GM19239 (cell line): ENCODE results near the gene FBXO31.
"Not testable (repeated sequence)": the region's sequence is repeated elsewhere in the genome, so short reads cannot be mapped to it uniquely, and the experiment has no call there.

Source experiments
- DNase-seq: peaks from one replicate; pipeline ENCODE4 v3.0.0; 2011; ENCODE audit warnings: low spot score; ENCODE audit not compliant: insufficient read length
- FAIRE-seq: peaks from 2 replicates; lab custom pipeline; 2011; peaks lifted over from hg19 to GRCh38; lab: Jason Lieb, UNC

FBXO31 gene

DNA sequence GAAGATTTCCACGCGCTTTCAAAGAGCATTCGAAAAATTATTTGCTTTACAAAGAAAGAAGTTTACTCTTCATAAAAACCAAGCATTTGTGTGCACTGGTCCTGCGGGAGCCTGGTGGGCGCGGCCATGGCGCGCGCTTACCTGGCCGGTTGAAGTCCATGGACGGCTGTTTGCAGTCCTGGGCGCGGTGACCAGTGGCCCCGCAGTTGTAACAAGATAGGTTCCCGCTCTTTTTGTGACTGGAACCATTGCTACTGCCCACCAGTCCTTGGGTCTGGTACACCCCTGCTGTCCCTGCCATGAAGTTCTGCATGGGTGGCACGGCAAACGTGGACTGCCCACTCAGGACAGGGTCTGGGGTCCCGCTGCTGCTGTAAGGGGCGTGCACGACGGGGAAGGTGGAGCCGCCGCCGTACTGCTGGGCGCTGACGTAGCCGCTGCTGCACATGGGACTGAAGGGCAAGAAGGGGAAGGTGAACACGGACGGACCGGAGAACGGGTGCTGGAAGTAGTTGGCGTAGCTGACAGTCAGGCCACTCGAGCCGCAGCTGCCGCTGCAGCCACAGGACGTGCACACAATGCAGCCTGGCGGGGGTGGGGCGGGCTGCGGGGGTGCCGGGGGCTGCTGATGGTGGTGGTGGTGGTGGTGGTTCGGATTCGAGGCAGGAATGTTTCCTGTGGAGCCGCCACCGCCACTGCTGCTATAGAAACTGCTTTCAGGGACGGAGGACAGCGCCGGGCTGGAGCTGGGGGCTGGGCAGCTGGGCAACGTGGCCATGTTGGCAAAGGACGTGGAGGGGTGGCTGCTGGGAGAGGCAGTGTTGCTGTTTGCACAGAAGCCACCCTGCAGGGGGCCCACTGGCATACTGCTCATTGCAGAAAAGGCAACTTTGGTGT lies 28.0 kb upstream of the FBXO31 start:
- FAIRE-seq (no peak), DNase-seq (no peak)

DNA sequence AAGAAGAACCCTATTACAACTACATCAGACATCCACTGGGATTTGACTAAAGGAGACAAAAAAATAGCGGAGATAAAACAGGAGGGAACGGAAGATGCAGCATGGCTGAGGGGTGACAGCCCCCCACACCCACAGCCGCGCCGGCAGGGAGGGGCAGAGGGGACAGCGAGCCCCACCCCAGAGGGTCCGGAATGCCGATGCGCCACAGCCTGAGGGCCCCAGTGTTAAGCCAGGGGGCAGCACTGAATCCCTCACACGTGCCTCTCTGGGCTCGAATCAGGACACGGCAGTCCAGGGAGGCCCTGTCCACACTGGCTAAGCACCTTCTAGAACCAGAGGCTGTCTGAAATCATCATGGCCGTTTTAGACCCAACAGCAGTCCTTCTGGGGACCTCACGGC lies 27.4 kb upstream of the FBXO31 start:
- DNase-seq (no peak), FAIRE-seq (no peak)

DNA sequence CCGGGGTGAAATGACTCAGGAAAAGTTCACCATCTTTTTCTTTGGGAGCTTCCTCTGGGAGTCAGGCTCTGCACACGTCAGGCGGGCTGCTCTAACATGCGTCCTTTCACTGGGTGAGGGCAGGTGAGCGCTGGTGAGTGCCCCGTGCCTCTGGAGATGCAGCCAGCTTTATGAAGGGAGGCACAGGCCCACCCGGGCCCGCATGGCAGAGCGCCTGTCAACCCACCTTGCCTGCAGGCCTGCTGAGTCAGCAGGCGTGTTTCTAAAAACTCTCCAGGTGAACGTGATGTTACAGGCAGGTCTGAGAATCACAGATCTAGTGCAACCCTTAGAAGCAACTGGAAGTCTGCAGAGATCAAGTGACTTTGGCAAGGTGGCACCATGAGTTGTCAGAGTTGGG lies 27.0 kb upstream of the FBXO31 start:
- FAIRE-seq (no peak), DNase-seq (no peak)

DNA sequence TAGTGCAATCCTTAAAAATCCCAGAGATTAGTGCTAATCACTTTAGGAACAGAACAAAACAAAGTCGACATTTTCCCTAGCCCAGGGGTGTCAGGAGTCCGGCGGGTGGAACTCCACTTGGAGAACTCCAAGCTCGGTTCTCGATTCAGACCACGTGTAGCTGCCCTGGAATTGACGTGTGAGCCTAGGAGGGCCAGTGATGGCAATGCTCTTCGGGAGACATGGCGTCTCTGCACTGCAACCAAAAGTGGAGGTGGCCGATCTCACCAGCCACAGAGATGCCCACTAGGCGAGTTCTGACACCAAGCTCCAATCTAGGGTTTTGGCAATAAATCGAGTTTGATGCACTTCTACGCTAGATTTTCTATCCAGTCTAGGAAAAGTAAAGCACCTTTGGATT lies 26.2 kb upstream of the FBXO31 start:
- FAIRE-seq (no peak), DNase-seq (no peak)

DNA sequence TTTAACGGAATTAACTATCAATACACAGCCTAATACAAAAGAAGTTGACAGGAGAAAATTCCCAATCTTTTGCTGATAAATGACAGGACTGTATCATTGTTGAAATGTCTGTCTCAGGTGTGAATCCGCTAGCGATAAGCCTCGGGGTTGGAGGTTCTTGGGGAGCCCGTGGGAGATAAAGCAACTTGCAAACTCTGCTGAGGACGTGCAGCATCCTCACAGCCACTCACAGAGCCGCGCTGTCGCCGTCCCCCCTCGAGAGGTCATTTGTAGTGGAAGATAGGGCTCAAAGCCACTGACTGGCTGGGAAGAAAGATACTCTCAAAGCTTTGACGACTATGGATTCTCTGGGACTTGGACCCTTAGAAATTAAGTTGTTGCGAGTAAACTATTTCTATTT lies 25.6 kb upstream of the FBXO31 start:
- DNase-seq: no peak
- no peak for FAIRE-seq

DNA sequence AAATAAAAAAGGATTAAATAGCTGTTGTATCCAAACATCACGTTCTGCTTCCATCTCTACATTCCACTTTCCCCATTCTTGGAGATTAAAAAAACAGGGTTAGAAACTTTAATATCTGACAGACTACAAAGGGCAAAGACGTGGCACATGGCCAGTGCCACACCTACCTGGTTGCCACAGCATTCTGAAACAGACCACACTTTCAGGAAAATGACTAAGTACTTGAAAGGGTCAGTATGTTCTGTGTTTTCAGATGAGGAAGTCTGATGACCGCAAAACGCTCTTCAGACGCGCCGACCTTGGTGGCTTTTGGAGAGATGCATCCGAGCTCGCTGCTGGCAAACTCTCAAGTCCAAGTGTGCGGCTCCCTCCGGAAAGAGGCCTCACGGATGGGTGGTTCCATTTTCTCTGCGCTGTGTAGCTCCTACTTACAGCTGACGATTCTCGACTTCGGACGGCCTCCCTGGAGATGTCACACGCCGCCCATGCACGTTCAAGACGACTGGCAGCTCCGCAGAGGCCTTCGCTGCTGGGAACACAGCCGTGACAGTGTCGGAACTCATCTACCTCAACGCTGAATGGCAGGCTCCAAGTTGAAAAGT lies 24.0 kb upstream of the FBXO31 start:
- DNase-seq (no peak), FAIRE-seq (no peak)

DNA sequence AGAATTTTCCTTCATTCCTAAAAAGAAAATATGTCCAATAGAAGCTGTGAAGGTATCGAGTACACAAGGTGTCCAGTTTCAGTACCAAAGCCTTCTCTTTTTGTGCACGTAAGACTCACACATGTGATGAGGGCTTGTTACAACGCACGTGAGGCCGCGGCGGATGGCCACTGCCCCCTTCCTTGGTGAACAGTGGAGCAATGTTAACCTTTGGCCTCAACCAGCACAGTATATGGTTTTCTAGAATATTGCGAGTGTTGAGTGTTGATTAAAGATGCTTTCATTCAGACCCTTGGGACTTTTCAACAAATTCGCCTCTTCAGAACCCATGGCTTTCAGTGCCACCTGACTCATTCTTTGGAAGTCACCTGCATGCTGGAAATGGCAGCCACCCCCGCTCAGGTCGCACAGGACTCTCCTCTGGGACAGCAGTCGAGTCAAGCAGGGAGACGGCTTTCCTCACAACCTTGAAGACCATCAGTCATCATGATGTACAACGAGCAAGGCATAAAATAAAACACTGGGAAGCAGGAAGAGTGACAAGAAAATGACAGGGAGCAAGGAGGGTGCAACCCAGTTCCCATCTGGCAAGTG lies 23.0 kb upstream of the FBXO31 start:
- FAIRE-seq (no peak), DNase-seq (no peak)

DNA sequence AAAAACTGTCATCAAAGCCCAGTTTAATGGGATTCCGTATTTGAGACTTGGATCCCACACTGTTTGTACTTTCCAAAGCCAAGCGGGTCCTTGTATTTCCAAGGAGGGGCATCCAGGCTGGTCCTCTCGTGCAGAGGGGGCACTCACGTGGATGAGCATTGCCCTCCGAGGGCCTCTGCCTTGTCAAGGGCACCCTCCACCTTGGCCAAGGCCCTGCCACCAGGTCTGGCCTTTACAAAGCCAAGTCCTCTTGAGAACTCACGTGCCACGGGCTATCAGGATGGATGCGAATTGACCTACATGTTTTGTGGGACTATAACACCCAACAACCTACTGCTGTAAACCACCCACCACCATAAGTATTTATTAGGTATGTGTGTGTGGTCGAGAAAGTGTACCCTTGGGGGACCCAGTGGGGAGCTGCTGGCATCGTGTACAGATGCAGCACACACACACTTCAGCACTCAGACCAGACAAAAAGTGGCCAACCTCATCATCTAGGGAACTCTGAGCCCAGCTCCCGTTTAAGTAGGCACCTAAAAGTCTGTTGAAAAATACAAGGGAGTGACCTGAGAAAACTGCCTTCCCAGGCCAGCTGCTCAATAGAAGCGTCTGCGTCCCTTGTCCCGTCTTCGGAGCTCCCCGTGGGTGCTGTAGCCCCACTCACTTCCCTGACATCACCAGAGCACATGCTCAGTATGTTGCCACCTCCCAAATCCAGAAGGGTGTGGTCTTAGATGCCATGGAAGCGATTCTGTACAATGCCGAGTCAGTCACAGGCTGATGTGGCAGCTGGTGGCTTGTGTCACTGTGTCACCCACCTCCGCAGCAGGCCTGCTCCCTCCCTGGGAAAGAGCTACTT lies 21.4 kb upstream of the FBXO31 start:
- DNase-seq (no peak), FAIRE-seq (no peak)

DNA sequence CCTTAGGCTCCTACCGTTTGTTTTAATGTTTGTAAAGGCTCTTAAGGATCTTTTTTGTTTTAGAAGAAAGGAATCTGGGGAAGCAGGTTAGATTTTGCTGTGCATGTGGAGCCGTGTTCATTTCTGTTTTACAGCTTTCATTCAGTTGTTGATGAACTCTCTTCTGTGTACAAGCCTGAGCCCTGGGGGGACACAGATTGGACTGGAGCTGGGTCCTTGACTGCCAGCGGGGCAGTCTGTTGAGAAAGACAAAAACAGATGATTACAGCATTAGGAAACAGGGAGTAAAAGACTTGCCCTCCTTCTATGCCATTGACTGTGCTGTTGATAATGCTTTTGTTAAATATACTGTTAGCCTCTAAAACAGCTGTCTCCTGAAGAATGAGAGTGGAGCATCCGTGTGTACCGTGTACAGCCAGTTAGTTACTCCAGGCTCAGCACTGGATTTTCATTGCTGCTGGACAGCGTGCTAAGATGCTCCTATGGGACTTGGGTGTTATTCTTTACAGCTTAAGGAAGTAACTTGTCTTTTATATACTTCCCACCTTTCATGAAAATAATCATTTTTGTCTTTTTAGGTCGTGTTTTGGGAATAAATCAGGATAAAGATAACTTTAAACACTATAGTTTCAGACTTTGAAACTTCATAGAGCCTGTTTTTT lies 11.7 kb upstream of the FBXO31 start:
- no peak for FAIRE-seq
- no peak for DNase-seq

DNA sequence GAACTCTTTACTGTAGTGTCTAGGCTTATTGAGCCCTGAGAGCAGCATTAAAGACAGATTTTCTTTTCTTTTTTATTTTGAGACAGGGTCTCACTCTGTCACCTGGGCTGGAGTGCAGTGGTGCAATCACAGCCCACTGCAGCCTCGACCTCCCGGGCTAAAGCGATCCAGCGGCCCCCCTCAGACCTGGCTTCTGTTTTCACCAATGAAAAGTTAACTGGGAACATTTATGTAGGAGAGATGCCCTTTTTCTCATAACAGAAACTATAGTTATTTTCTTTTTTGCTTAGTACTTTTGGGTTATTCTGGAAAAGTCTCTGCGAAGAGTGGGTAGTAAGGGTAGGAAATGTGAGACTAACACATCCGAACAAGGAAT lies 10.1 kb upstream of the FBXO31 start:
- no peak for DNase-seq
- no peak for FAIRE-seq

DNA sequence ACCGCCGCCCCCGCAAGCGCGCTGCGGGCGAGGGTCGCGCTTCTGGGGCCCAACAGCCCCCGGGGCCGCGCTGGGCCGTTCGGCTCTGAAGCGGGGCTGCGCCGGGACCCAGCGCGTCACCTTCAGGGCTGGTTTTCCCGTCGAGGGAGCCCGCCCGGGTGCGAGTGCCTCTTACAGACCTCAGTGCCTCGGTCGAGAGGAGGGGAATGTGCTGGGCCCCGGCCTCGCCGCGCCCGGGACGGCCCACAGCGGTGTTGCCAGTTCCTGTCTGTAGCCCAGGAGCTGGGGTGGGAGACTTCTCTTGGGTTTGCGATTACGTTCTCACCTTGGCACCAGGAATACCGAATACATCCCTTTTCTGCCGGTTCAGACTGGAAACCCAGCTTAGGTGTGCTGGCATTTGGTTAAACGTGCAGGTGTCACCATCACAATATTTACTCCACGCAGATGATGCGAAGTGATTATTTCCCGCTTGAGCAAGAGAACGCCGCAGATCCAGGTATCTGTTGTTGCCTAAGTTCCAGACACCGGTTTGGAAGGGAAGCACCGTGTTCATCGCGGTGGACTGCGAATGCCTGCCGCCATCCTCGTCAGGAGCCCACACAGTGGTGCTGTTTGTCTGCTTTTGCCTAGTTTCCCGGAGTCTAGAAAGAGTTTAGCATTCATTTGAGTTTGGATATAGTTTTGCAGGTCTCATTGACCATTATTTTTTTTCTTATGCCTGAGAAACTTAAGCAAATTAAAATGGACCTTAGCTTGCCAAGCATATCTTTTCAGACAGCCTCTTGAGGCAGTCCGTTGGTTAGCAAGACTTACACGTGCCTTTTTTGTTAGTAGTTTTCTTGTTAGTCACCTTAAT lies 9.5 kb upstream of the FBXO31 start:
- DNase-seq: no peak
- FAIRE-seq: no peak

DNA sequence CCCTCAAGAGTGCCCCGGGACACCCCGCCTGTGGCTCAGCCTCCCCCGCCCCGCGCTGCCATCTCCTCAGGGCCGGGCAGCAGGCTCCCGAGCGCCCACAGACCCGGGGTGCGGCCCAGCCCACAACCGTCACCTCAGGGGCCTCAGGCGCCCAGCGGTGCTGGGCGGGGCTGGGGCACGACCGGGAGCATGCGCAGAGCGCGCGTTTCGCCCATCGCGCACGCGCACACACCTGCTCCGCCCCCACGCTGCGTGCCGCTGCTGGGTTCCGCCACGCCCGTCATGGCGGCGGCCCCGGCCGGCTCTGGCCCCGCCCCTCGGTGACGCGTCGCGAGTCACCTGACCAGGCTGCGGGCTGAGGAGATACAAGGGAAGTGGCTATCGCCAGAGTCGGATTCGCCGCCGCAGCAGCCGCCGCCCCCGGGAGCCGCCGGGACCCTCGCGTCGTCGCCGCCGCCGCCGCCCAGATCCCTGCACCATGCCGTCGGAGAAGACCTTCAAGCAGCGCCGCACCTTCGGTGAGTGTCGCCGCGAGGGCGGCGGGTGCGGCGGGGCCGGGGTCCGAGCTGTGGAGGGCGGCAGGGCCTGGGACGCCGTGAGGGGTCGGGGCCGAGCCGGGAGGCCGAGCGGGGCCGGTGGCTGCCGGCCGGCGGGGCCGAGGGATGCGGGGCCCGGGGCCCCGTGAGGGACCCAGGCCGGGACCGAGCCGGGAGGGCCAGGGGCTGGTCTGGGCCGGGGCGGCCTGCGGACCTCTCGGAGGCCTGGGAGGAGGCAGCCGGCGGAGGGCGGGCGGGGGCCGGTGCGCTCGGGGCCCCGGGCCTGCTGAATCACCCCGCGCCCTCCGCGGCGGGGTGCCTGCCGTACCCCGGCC lies 8.6 kb upstream of the FBXO31 start, which contains the start of gene MAP1LC3B:
TSS of gene MAP1LC3B (plus strand) at position 387 of the 871 bp plus-strand sequence. CDS start at position 479, 92 bp downstream.
- peak; percentile 92 for DNase-seq
- peak; percentile 52 for FAIRE-seq

DNA sequence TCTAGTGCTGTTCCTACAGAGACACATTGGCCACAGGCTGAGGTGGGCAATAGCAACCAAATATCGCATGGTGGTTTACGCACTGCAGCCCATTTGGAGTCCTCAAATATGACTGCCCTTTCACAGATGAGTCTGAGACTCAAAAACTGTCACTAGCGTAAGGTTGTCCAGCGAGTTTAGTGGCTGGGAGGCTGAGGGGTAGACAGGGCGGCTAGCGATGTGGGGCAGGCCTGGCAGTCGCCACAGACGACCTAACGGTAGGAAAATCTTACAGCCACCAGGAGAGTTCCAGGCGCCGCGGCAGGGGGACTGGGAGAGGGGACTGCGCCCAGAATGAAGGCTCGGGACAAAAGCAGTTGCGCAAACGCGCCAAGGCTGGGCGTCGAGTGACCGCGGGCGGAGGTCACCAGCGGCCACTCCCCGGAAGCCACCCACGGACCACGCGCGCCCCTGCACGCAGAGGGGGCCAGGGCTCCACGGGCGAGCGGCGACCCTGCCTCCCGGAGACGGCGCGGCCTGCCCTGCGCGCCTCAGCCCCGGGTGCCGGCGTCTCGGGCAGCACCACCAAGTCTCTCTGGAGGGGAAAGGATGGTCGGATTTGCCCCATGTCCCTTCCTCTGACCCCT lies 7.9 kb upstream of the FBXO31 start:
- FAIRE-seq (no peak), DNase-seq (no peak)

DNA sequence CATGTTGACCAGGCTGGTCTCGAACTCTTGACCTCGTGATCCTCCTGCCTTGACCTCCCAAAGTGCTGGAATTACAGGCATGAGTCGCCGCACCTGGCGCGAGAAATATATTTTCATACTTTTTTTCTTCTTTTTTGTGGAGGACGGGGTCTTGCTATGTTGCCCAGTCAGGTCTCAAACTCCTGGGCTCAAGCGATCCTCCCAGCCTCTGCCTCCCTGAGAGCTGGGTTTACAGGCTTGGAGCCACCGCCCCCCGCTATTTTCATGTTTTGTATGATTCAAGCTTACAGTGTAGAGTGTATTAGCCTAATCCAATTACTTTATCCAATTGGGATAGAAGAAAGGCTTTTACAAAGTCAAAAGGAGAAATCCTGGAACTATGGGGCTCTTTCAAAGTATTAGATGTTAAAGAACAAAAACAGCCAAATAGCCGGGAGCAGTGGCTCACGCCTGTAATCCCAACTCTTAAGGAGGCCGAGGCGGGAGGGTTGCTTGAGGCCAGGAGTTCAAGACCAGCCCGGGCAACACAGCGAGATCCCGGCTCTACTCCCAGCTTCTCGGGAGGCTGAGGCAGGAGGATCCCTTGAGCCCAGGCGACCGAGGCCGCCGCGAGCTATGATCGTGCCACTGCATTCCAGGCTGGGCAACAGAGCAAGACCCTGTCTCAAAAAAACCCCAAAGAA lies 7.2 kb upstream of the FBXO31 start:
- DNase-seq: no peak
- no peak for FAIRE-seq

DNA sequence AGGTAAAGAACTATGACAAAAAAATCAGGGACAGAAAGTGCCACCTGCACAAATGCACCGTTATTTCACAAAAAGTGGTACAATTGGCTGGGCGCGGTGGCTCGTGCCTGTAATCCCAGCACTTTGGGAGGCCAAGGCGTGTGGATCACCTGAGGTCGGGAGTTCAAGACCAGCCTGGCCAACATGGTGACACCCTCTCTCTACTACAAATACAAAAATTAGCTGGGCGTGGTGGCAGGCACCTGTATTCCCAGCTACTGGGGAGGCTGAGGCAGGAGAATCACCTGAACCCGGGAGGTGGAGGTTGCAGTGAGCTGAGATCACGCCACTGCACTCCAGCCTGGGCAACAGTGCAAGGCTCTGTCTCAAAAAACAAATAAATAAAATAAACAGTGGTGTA lies 6.3 kb upstream of the FBXO31 start:
- DNase-seq, FAIRE-seq: not testable (repeated sequence)

DNA sequence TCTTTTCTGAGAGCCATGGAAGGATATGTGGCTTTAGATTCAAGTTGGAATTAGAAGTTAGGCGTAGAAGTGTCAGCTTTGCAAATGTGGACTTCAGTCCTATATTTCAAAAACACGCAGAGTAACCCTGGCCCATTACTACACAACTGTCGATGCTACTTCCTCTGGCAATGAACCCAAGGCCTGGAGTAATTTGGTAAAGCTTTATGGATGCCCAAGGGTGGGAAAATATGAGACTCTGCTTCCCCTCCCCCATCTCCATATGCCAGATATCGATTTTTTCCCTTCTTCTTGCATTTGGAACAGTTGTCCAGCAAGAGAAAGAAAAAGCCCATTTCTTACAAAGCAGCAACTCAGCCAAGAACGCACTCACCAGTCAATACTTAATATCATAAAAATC lies 5.7 kb upstream of the FBXO31 start:
- no peak for FAIRE-seq

DNA sequence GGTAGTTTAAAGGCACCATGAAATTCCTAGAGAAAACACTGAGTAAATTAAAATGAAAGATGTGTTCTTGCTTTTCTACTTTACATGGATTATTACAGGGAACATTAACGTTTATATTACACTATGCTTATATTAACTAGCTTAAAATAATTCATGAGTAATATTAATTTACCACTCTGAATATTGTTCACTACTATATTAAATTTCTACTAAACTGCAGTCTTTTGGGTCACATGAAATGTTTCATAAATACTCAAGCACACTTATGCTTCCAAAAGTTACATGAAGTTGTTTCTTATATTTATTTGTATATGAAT lies 5.2 kb upstream of the FBXO31 start:
- FAIRE-seq (no peak), DNase-seq (no peak)

More for the DNA sequence above, 5.7 kb upstream of the FBXO31 start:
- no peak for DNase-seq
